Parathyroid adenoma (tissue), 2 donors: ENCODE results near the gene CTSZ.

ENCODE experiments used
- H2AFZ ChIP-seq: fragments of 300-600 bp; sonication (generic); one replicate; pipeline ENCODE4 v1.7.0; 2017; ENCODE audit warnings: antibody characterized with exemption, mild to moderate bottlenecking
- H3K27ac ChIP-seq: fragments of 300-600 bp; sonication (generic); one replicate; pipeline ENCODE4 v1.7.0; 2017
- H3K27me3 ChIP-seq: fragments of 300-600 bp; sonication (generic); one replicate; pipeline ENCODE4 v1.7.0; 2017; ENCODE audit warnings: low read length; ENCODE audit not compliant: control insufficient read depth, insufficient read depth
- H3K36me3 ChIP-seq: fragments of 300-600 bp; sonication (generic); one replicate; pipeline ENCODE4 v1.7.0; 2017; ENCODE audit warnings: low read length; ENCODE audit not compliant: control insufficient read depth, insufficient read depth
- H3K4me1 ChIP-seq: fragments of 300-600 bp; sonication (generic); one replicate; pipeline ENCODE4 v1.7.0; 2017; ENCODE audit warnings: control low read depth
- H3K4me2 ChIP-seq: fragments of 300-600 bp; sonication (generic); one replicate; pipeline ENCODE4 v1.7.0; 2017; ENCODE audit warnings: low read length
- H3K4me3 ChIP-seq: fragments of 300-600 bp; sonication (generic); one replicate; pipeline ENCODE4 v1.7.0; 2017; ENCODE audit warnings: low read depth, low read length
- H3K79me2 ChIP-seq: fragments of 300-600 bp; sonication (generic); one replicate; pipeline ENCODE4 v1.7.0; 2017; ENCODE audit warnings: control low read depth
- H3K9ac ChIP-seq: fragments of 300-600 bp; sonication (generic); one replicate; pipeline ENCODE4 v1.7.0; 2017; ENCODE audit warnings: mild to moderate bottlenecking
- H3K9me3 ChIP-seq: fragments of 300-600 bp; sonication (generic); one replicate; pipeline ENCODE4 v1.7.0; 2017; ENCODE audit warnings: low read length; ENCODE audit not compliant: control insufficient read depth
- TF ChIP-seq, protein P1 (sequence below): fragments of 300-600 bp; sonication (generic); IDR thresholded peaks from one replicate; pipeline ENCODE4 v1.7.0; 2017; ENCODE audit warnings: antibody characterized with exemption, mild to moderate bottlenecking
- donor health status: primary hyperparathyroidism.

Gene CTSZ

GRCh38 chr20:59015812-59016711, 9.0 kb upstream of the CTSZ start:
- no peak overlapping the region for H3K4me2 ChIP-seq
- H3K9ac ChIP-seq: no peak overlapping the region
- H3K36me3 ChIP-seq: no peaks in the 10 kb centered on the region
- H2AFZ ChIP-seq: no peak overlapping the region
- peaks cover 6% of the 10 kb centered on the region for H3K4me1 ChIP-seq
- H3K79me2 ChIP-seq: peaks cover 6% of the 10 kb centered on the region
- H3K27ac ChIP-seq: no peak overlapping the region
- H3K4me3 ChIP-seq: no peak overlapping the region
- TF ChIP-seq, protein P1, sequence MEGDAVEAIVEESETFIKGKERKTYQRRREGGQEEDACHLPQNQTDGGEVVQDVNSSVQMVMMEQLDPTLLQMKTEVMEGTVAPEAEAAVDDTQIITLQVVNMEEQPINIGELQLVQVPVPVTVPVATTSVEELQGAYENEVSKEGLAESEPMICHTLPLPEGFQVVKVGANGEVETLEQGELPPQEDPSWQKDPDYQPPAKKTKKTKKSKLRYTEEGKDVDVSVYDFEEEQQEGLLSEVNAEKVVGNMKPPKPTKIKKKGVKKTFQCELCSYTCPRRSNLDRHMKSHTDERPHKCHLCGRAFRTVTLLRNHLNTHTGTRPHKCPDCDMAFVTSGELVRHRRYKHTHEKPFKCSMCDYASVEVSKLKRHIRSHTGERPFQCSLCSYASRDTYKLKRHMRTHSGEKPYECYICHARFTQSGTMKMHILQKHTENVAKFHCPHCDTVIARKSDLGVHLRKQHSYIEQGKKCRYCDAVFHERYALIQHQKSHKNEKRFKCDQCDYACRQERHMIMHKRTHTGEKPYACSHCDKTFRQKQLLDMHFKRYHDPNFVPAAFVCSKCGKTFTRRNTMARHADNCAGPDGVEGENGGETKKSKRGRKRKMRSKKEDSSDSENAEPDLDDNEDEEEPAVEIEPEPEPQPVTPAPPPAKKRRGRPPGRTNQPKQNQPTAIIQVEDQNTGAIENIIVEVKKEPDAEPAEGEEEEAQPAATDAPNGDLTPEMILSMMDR: no peak
- no peaks in the 10 kb centered on the region for H3K9me3 ChIP-seq
- H3K27me3 ChIP-seq: no peaks in the 10 kb centered on the region

GRCh38 chr20:59015411-59015810, 8.4 kb upstream of the CTSZ start:
- H3K4me3 ChIP-seq: no peak overlapping the region
- no peaks in the 10 kb centered on the region for H3K9me3 ChIP-seq
- TF ChIP-seq, protein P1: no peak
- H3K79me2 ChIP-seq: peaks cover 6% of the 10 kb centered on the region
- no peaks in the 10 kb centered on the region for H3K27me3 ChIP-seq
- no peaks in the 10 kb centered on the region for H3K36me3 ChIP-seq
- no peak overlapping the region for H3K27ac ChIP-seq
- no peak overlapping the region for H3K4me2 ChIP-seq
- H2AFZ ChIP-seq: no peak overlapping the region
- H3K4me1 ChIP-seq: peaks cover 6% of the 10 kb centered on the region
- no peak overlapping the region for H3K9ac ChIP-seq

GRCh38 chr20:59014680-59015389, 7.8 kb upstream of the CTSZ start:
- Histone ChIP-seq H3K4me2 (no peak overlapping the region), H3K36me3 (no peaks in the 10 kb centered on the region), H3K4me1 (peaks cover 6% of the 10 kb centered on the region), H3K27me3 (no peaks in the 10 kb centered on the region), H3K9me3 (no peaks in the 10 kb centered on the region), H3K79me2 (peaks cover 6% of the 10 kb centered on the region), H3K9ac (no peak overlapping the region), H2AFZ (no peak overlapping the region), H3K27ac (no peak overlapping the region), H3K4me3 (no peak overlapping the region)
- TF ChIP-seq, protein P1: no peak

DNA sequence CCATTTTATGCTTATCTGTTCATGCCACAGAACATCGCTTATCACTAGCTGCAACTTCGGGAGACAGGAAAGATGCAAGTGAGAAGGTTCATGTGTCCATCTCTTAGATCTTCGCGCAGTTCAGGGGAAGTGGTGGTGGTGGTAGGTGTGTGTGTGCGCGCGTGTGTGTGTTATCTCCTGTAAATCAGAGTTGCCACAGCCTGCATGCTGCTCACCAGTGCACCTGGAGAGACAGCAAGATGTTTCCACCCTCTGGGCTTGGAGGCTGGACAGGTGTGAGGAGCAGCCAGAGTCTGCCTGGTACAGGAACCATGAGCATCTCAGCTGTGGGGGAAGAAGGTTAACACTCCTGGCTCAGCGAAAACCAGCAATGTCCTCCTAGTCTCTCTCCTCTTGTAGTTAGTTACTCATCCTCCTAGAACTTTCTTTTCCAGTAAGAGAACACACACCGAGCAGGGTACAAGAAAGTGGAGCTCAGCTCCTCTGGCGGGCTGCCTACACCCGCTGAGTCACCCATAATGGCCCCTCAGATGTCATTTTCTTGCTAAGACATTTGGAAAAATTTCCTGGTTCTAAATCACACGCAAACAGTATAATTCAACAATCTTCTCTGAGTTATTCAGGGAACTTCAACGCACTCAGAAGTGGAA, 7.0 kb upstream of the CTSZ start:
- Histone ChIP-seq H2AFZ (no peak overlapping the region), H3K79me2 (peaks cover 2% of the 10 kb centered on the region), H3K9me3 (no peaks in the 10 kb centered on the region), H3K4me1 (peaks cover 6% of the 10 kb centered on the region), H3K27ac (no peak overlapping the region), H3K4me2 (no peak overlapping the region), H3K9ac (no peak overlapping the region), H3K27me3 (no peaks in the 10 kb centered on the region), H3K36me3 (no peaks in the 10 kb centered on the region), H3K4me3 (no peak overlapping the region)
- TF ChIP-seq, protein P1: no peak
